OCI-LY7 (cell line): ENCODE measurements around the gene IL10RB. TPM values are rescaled to one million over a fixed set of nuclear protein-coding genes. Genes with fewer than 3 reads are reported as not detected.

Source experiments
- BruUV-seq: library from RNA; stranded (reverse); fragments of 400-500 nt; replicated peaks from 2 replicates; lab custom pipeline; 2021; lab: Mats Ljungman, UMichigan
- CTCF ChIA-PET: fragments of 300-600 bp; sonication (Branson Sonifier 250); formaldehyde crosslinking; loops from one replicate; lab custom pipeline; 2022; ENCODE audit warnings: antibody characterized with exemption; ENCODE audit not compliant: unreplicated experiment; lab: Charles Lee
- POLR2A ChIA-PET: fragments of 300-600 bp; sonication (Branson Sonifier 250); formaldehyde crosslinking; loops from one replicate; lab custom pipeline; 2022; ENCODE audit warnings: antibody characterized with exemption; lab: Charles Lee
- DNase-seq: peaks from one replicate; pipeline ENCODE4 v3.0.0-alpha.2; 2015; ENCODE audit warnings: low spot score
- H2AFZ ChIP-seq: fragments of 200-600 bp; sonication (generic), shearing (Covaris generic); 2 replicates; pipeline ENCODE4 v1.6.1; 2014; ENCODE audit warnings: mild to moderate bottlenecking, antibody characterized with exemption, low read length, moderate library complexity
- H3K27ac ChIP-seq: fragments of 200-600 bp; sonication (generic); 2 replicates; pipeline ENCODE4 v1.5.1; 2014; ENCODE audit warnings: mixed run types, low read depth, mild to moderate bottlenecking, moderate library complexity, low read length, inconsistent platforms; ENCODE audit not compliant: poor library complexity, severe bottlenecking
- H3K36me3 ChIP-seq: fragments of 200-600 bp; sonication (generic); 2 replicates; pipeline ENCODE4 v1.6.1; 2014; ENCODE audit warnings: mild to moderate bottlenecking, antibody characterized with exemption, low read length, moderate library complexity, mixed read lengths; ENCODE audit not compliant: insufficient read depth
- H3K4me1 ChIP-seq: fragments of 200-600 bp; sonication (generic); 2 replicates; pipeline ENCODE4 v1.5.1; 2014; ENCODE audit warnings: mild to moderate bottlenecking, low read length; ENCODE audit not compliant: insufficient read depth, poor library complexity, severe bottlenecking
- H3K4me2 ChIP-seq: fragments of 200-600 bp; sonication (generic); 2 replicates; pipeline ENCODE4 v1.6.1; 2014; ENCODE audit warnings: mild to moderate bottlenecking, low read length
- H3K4me3 ChIP-seq: fragments of 200-600 bp; sonication (generic); 2 replicates; pipeline ENCODE4 v1.5.1; 2014; ENCODE audit warnings: mild to moderate bottlenecking, low read depth, low read length; ENCODE audit not compliant: poor library complexity, severe bottlenecking
- H3K79me2 ChIP-seq: fragments of 200-600 bp; sonication (generic); 2 replicates; pipeline ENCODE4 v1.6.1; 2016; ENCODE audit warnings: low read depth, mild to moderate bottlenecking, low read length, moderate library complexity, mixed read lengths; ENCODE audit not compliant: insufficient read depth
- H3K9me2 ChIP-seq: fragments of 200-600 bp; sonication (generic); 2 replicates; pipeline ENCODE4 v1.6.1; 2016; ENCODE audit warnings: mild to moderate bottlenecking, low read length, mixed read lengths; ENCODE audit not compliant: insufficient read depth
- H3K9me3 ChIP-seq: fragments of 200-600 bp; sonication (generic); 2 replicates; pipeline ENCODE4 v1.6.1; 2014; ENCODE audit warnings: mild to moderate bottlenecking, mixed run types, low read length, mixed read lengths
- H4K20me1 ChIP-seq: fragments of 200-600 bp; sonication (generic); 2 replicates; pipeline ENCODE4 v1.6.1; 2014; ENCODE audit warnings: mild to moderate bottlenecking, antibody characterized with exemption, low read length, moderate library complexity, mixed read lengths; ENCODE audit not compliant: insufficient read depth
- EZH2phosphoT487 ChIP-seq: fragments of 200-600 bp; sonication (generic); IDR thresholded peaks from 2 replicates; pipeline ENCODE4 v1.6.1; 2018; ENCODE audit warnings: low read depth, borderline replicate concordance, mild to moderate bottlenecking, mixed run types, antibody characterized with exemption, low read length, moderate library complexity, mixed read lengths
- intact Hi-C: fragments of 100-400 bp; cut with micrococcal nuclease; formaldehyde crosslinking; loops from one replicate; pipeline ENCODE4 v1.10.0; 2022; ENCODE audit not compliant: unreplicated experiment
- total RNA-seq, 2 experiments: library from RNA; depleted of rRNA in 1 of 2; stranded (reverse); fragments of >200 nt in 1 of 2; shearing (Covaris generic) in 1 of 2; gene quantifications; 2 replicates each; pipeline ENCODE4 v1.2.3, GENCODE V29; 2014 to 2022
- TF ChIP-seq, protein P1 (sequence below): fragments of 200-600 bp; sonication (generic); conservative IDR thresholded peaks from 2 replicates; pipeline ENCODE4 v1.5.1; 2014; ENCODE audit warnings: mild to moderate bottlenecking, antibody characterized with exemption, low read length, moderate library complexity, mixed read lengths

IL10RB gene
- total RNA-seq, 2 experiments from 2014 or later = 48.0 to 48.3 TPM

DNA sequence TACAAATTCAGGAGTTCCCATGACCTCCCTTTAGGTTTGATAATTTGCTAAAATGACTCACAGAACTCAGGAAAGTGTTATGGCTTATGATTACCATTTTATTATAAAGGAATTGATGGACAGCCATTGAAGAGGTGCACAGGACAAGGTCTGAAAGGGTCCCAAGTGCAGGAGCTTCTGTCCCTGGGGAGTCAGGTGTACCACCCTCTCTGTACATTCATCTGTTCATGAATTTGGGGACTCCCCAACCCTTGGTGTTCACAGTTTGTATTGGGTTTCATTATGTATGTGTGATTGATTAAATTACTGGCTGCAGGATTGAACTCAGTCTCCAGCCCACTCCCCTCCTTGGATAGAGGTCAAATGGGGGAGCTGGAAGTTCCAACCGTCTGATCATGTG is 10.8 kb upstream of the IL10RB start:
- POLR2A ChIA-PET = interaction anchor here (0.5 to 1.5 kb wide), 4 partner anchors 10 to 51 kb away, joined by 3 to 8 read pairs (median 3); no protein-coding TSS in a partner anchor
- DNase-seq = no peak
- H2AFZ ChIP-seq = no peak overlapping the region
- no peak overlapping the region for H3K27ac ChIP-seq
- intact Hi-C loops = no loop called here
- BruUV-seq = no TSS peak
- peaks cover 100% of the 10 kb centered on the region for H3K36me3 ChIP-seq
- H4K20me1 ChIP-seq = no peaks in the 10 kb centered on the region; the same call in 1 of the 2 replicates
- CTCF ChIA-PET = no interaction called here
- H3K79me2 ChIP-seq = peaks cover 9% of the 10 kb centered on the region; the same call in 1 of the 2 replicates
- no peak overlapping the region for H3K4me2 ChIP-seq
- TF ChIP-seq, protein P1, sequence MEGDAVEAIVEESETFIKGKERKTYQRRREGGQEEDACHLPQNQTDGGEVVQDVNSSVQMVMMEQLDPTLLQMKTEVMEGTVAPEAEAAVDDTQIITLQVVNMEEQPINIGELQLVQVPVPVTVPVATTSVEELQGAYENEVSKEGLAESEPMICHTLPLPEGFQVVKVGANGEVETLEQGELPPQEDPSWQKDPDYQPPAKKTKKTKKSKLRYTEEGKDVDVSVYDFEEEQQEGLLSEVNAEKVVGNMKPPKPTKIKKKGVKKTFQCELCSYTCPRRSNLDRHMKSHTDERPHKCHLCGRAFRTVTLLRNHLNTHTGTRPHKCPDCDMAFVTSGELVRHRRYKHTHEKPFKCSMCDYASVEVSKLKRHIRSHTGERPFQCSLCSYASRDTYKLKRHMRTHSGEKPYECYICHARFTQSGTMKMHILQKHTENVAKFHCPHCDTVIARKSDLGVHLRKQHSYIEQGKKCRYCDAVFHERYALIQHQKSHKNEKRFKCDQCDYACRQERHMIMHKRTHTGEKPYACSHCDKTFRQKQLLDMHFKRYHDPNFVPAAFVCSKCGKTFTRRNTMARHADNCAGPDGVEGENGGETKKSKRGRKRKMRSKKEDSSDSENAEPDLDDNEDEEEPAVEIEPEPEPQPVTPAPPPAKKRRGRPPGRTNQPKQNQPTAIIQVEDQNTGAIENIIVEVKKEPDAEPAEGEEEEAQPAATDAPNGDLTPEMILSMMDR = no peak
- peaks cover 16% of the 10 kb centered on the region for H3K4me1 ChIP-seq
- no peaks in the 10 kb centered on the region for H3K9me2 ChIP-seq
- H3K9me3 ChIP-seq = no peaks in the 10 kb centered on the region
- H3K4me3 ChIP-seq = no peak overlapping the region

DNA sequence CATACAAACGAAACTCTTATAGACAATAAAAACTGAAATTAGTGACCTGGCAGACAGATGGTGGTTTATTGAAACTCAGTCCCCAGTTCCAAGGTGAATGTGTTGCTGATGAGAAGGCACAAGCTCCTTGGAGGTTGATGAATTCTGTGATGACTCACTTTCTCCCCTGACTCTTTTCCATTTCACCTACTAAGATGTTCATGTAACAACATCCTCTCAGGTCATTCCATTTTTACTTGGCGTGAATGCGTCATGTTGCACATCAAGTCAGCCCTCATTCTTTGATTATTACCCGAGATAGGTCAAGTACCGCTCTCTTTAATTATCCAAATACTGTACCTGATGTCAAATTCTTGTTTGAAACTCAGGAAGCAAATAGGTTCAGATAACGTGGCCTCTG is 10.1 kb upstream of the IL10RB start:
- Histone ChIP-seq H3K79me2 (peaks cover 14% of the 10 kb centered on the region; the same call in 1 of the 2 replicates), H3K9me2 (no peaks in the 10 kb centered on the region), H3K4me2 (no peak overlapping the region), H3K4me1 (peaks cover 22% of the 10 kb centered on the region), H3K36me3 (peaks cover 98% of the 10 kb centered on the region), H3K9me3 (no peaks in the 10 kb centered on the region), H3K4me3 (no peak overlapping the region), H2AFZ (no peak overlapping the region), H3K27ac (no peak overlapping the region), H4K20me1 (no peaks in the 10 kb centered on the region; the same call in 1 of the 2 replicates)
- ChIA-PET POLR2A (interaction anchor here (0.6 to 1.5 kb wide), 3 partner anchors 10 to 39 kb away, joined by 3 read pairs; no protein-coding TSS in a partner anchor), CTCF (no interaction called here)
- intact Hi-C loops = no loop called here
- no TSS peak for BruUV-seq
- no peak for DNase-seq
- TF ChIP-seq, protein P1 = no peak
- no peak for TF ChIP-seq EZH2phosphoT487

DNA sequence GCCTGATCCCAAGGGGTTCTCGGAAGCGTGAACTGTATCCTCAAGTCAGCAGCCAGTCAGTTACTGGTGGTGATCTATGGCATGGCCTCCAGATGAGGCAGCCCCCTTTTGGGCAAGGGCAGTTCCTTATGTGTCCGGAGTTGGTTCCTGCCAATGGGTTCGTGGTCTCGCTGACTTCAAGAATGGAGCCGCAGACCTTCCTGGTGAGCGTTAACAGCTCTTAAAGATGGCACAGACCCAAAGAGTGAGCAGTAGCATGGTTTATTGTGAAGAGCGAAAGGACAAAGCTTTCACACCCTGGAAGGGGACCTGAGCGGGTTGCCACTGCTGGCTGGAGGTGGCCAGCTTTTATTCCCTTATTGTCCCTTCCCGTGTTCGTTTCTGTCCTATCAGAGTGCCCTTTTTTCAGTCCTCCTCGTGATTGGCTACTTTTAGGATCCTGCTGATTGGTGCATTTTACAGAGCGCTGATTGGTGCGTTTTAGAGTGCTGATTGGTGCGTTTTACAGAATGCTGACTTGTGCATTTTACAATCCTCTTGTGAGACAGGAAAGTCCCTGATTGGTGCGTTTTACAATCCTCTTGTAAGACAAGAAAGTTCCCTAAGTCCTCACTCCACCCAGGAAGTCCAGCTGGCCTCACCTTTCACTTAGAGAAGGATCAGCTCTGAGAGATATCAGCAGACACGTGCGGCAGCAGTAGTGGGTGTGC is 8.9 kb upstream of the IL10RB start:
- CTCF ChIA-PET = no interaction called here

More for the DNA sequence above, 8.9 kb upstream of the IL10RB start:
- Histone ChIP-seq H3K4me1 (peaks cover 31% of the 10 kb centered on the region), H2AFZ (no peak overlapping the region), H4K20me1 (no peaks in the 10 kb centered on the region; the same call in 1 of the 2 replicates), H3K4me2 (no peak overlapping the region), H3K4me3 (no peak overlapping the region), H3K79me2 (peaks cover 18% of the 10 kb centered on the region; the same call in 1 of the 2 replicates), H3K36me3 (peaks cover 96% of the 10 kb centered on the region), H3K9me3 (no peaks in the 10 kb centered on the region), H3K27ac (no peak overlapping the region), H3K9me2 (no peaks in the 10 kb centered on the region)
- POLR2A ChIA-PET = interaction anchor here (0.6 to 1.6 kb wide), 3 partner anchors 18 to 43 kb away, joined by 3 to 6 read pairs (median 3); no protein-coding TSS in a partner anchor
- intact Hi-C loops = no loop called here
- TF ChIP-seq, protein P1 = no peak
- no peak for TF ChIP-seq EZH2phosphoT487
- BruUV-seq = no TSS peak
- DNase-seq = no peak
